ENCODE results near the gene MYL7. TPM values are rescaled to one million over a fixed set of nuclear protein-coding genes. Genes with fewer than 3 reads are reported as not detected.
A peak's percentile ranks its signal among the peaks of the same experiment; 100 is the strongest.

The MYL7 gene
- total RNA-seq, 1 donor from 2014 or later: 7.6 TPM

- H3K36me3 Mint-ChIP-seq (ENCODE audit: unreplicated experiment): no peaks in the 10 kb centered on the region
- H3K27ac Mint-ChIP-seq (ENCODE audit: unreplicated experiment): peak overlapping the region; percentile 82
- peaks cover 18% of the 10 kb centered on the region for H3K9me3 Mint-ChIP-seq (ENCODE audit: unreplicated experiment)
- peaks cover 50% of the 10 kb centered on the region for H3K4me1 Mint-ChIP-seq (ENCODE audit: low read depth, unreplicated experiment)
- TF ChIP-seq, protein P1, sequence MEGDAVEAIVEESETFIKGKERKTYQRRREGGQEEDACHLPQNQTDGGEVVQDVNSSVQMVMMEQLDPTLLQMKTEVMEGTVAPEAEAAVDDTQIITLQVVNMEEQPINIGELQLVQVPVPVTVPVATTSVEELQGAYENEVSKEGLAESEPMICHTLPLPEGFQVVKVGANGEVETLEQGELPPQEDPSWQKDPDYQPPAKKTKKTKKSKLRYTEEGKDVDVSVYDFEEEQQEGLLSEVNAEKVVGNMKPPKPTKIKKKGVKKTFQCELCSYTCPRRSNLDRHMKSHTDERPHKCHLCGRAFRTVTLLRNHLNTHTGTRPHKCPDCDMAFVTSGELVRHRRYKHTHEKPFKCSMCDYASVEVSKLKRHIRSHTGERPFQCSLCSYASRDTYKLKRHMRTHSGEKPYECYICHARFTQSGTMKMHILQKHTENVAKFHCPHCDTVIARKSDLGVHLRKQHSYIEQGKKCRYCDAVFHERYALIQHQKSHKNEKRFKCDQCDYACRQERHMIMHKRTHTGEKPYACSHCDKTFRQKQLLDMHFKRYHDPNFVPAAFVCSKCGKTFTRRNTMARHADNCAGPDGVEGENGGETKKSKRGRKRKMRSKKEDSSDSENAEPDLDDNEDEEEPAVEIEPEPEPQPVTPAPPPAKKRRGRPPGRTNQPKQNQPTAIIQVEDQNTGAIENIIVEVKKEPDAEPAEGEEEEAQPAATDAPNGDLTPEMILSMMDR (IDR thresholded peaks at IDR 0.05; ENCODE audit: partially characterized antibody, unreplicated experiment): no peak
- no peak for DNase-seq
- H3K27me3 Mint-ChIP-seq (ENCODE audit: unreplicated experiment): peaks cover 9% of the 10 kb centered on the region
- peak overlapping the region; percentile 52 for H3K4me3 Mint-ChIP-seq (ENCODE audit: unreplicated experiment)
Measured at GRCh38 chr7:44150966-44151941, 10.1 kb upstream of the MYL7 start.

- Mint-ChIP-seq H3K36me3 (ENCODE audit: unreplicated experiment) (no peaks in the 10 kb centered on the region), H3K4me3 (ENCODE audit: unreplicated experiment) (peak overlapping the region; percentile 52), H3K9me3 (ENCODE audit: unreplicated experiment) (peaks cover 16% of the 10 kb centered on the region), H3K27ac (ENCODE audit: unreplicated experiment) (peak overlapping the region; percentile 82), H3K27me3 (ENCODE audit: unreplicated experiment) (peaks cover 9% of the 10 kb centered on the region), H3K4me1 (ENCODE audit: low read depth, unreplicated experiment) (peaks cover 46% of the 10 kb centered on the region)
- TF ChIP-seq, protein P1 (IDR thresholded peaks at IDR 0.05; ENCODE audit: partially characterized antibody, unreplicated experiment): no peak
- no peak for DNase-seq
Measured at GRCh38 chr7:44150466-44150832, 9.3 kb upstream of the MYL7 start.

- peaks cover 49% of the 10 kb centered on the region for H3K4me1 Mint-ChIP-seq (ENCODE audit: low read depth, unreplicated experiment)
- peaks cover 9% of the 10 kb centered on the region for H3K27me3 Mint-ChIP-seq (ENCODE audit: unreplicated experiment)
- DNase-seq: no peak
- H3K4me3 Mint-ChIP-seq (ENCODE audit: unreplicated experiment): peak overlapping the region; percentile 34
- no peaks in the 10 kb centered on the region for H3K36me3 Mint-ChIP-seq (ENCODE audit: unreplicated experiment)
- TF ChIP-seq, protein P1 (IDR thresholded peaks at IDR 0.05; ENCODE audit: partially characterized antibody, unreplicated experiment): no peak
- peak overlapping the region; percentile 82 for H3K27ac Mint-ChIP-seq (ENCODE audit: unreplicated experiment)
- peaks cover 18% of the 10 kb centered on the region for H3K9me3 Mint-ChIP-seq (ENCODE audit: unreplicated experiment)
Measured at GRCh38 chr7:44149571-44150465, 8.7 kb upstream of the MYL7 start.

DNA sequence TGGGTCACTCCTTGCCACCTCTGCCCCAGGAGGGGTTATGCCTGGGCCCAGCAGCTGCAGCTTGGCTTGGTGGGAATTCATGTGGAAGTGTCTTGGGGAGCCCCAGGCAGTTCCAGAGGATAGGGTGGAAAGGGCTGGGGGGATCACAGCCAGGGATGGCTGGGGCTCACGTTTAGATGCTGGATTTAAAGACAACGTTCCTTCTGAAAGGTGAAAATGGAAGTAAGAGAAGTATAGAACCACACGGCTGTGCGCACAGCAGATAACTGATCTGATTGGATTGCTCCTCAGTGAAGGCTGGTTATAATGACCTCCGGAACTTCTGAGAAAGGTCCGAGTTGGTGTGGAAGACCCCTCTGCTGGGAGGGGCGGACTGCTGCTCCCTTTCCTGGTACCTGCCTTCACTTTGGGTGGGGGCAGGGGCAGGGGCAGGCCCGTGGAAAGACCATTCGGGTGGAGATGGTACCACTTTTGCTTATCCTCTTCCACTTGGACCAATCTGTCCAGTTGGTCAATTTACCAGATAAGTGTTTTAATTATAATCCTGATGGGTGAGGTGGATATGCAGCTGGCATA lies 7.9 kb upstream of the MYL7 start:
- Mint-ChIP-seq H3K9me3 (ENCODE audit: unreplicated experiment) (peaks cover 16% of the 10 kb centered on the region), H3K4me1 (ENCODE audit: low read depth, unreplicated experiment) (peaks cover 50% of the 10 kb centered on the region), H3K27ac (ENCODE audit: unreplicated experiment) (peak overlapping the region; percentile 94), H3K36me3 (ENCODE audit: unreplicated experiment) (no peaks in the 10 kb centered on the region), H3K27me3 (ENCODE audit: unreplicated experiment) (peaks cover 9% of the 10 kb centered on the region), H3K4me3 (ENCODE audit: unreplicated experiment) (peak overlapping the region; percentile 34)
- DNase-seq: no peak
- TF ChIP-seq, protein P1 (IDR thresholded peaks at IDR 0.05; ENCODE audit: partially characterized antibody, unreplicated experiment): no peak

Measured in glutamatergic neuron (in vitro differentiated cells).